SU-DHL-6 (cell line): Measurements from ENCODE around the gene LRBA.

Source experiments
- H2AFZ ChIP-seq: fragments of 200-600 bp; sonication (generic); 2 replicates; pipeline ENCODE4 v1.6.1; 2014; ENCODE audit warnings: low read depth, mild to moderate bottlenecking, moderate library complexity, mixed read lengths, antibody characterized with exemption, low read length; ENCODE audit not compliant: severe bottlenecking
- H3F3A ChIP-seq: fragments of 200-600 bp; shearing (Covaris generic); 2 replicates; pipeline ENCODE4 v1.6.0; 2016; ENCODE audit warnings: antibody characterized with exemption, mild to moderate bottlenecking; ENCODE audit not compliant: insufficient read depth
- H3K27ac ChIP-seq: fragments of 200-600 bp; sonication (generic); 2 replicates; pipeline ENCODE4 v1.5.1; 2016; ENCODE audit warnings: low read depth, mild to moderate bottlenecking, low read length, moderate library complexity, mixed read lengths
- H3K27me3 ChIP-seq: fragments of 200-600 bp; sonication (generic), shearing (Covaris generic); 2 replicates; pipeline ENCODE4 v1.6.0; 2014; ENCODE audit warnings: mild to moderate bottlenecking, low read length
- H3K36me3 ChIP-seq: fragments of 200-600 bp; sonication (generic); 2 replicates; pipeline ENCODE4 v1.6.1; 2014; ENCODE audit warnings: mild to moderate bottlenecking, low read length, mixed read lengths
- H3K4me2 ChIP-seq: fragments of 300-600, 200-600 bp; shearing (Covaris generic), sonication (generic); 2 replicates; pipeline ENCODE4 v1.6.0; 2014; ENCODE audit warnings: low read length, low read depth, mild to moderate bottlenecking; ENCODE audit not compliant: poor library complexity, severe bottlenecking
- H3K4me3 ChIP-seq: fragments of 200-600 bp; sonication (generic); 2 replicates; pipeline ENCODE4 v1.5.1; 2014; ENCODE audit warnings: antibody characterized with exemption, low read length, mild to moderate bottlenecking, mixed read lengths; ENCODE audit not compliant: insufficient read depth, poor library complexity, severe bottlenecking
- H3K79me2 ChIP-seq: fragments of 200-600 bp; sonication (generic); 2 replicates; pipeline ENCODE4 v1.6.1; 2014; ENCODE audit warnings: mild to moderate bottlenecking, low read length, moderate library complexity; ENCODE audit not compliant: insufficient read depth
- H3K9ac ChIP-seq: fragments of 200-600 bp; sonication (generic); 2 replicates; pipeline ENCODE4 v1.7.0; 2014; ENCODE audit warnings: mild to moderate bottlenecking, low read length
- H3K9me2 ChIP-seq: fragments of 200-600 bp; sonication (generic); replicated peaks from 2 replicates; pipeline ENCODE4 v1.6.1; 2014; ENCODE audit warnings: low read length; ENCODE audit not compliant: insufficient read depth
- H3K9me3 ChIP-seq: fragments of 200-600 bp; sonication (generic); 2 replicates; pipeline ENCODE4 v1.6.1; 2014; ENCODE audit warnings: low read length, mixed read lengths; ENCODE audit not compliant: insufficient read depth
- H4K20me1 ChIP-seq: fragments of 200-600 bp; sonication (generic); 2 replicates; pipeline ENCODE4 v1.6.1; 2014; ENCODE audit warnings: low read depth, mild to moderate bottlenecking, antibody characterized with exemption, low read length, moderate library complexity, mixed read lengths
- CTCF ChIP-seq: fragments of 200-600 bp; sonication (generic); IDR thresholded peaks from one replicate; pipeline ENCODE4 v1.5.1; 2017; ENCODE audit warnings: antibody characterized with exemption, mild to moderate bottlenecking, low read length, moderate library complexity; ENCODE audit not compliant: insufficient read depth, poor library complexity, severe bottlenecking
- EZH2phosphoT487 ChIP-seq: fragments of 200-600 bp; sonication (generic), shearing (Covaris generic); conservative IDR thresholded peaks from 2 replicates; pipeline ENCODE4 v1.6.1; 2018; ENCODE audit warnings: mild to moderate bottlenecking, antibody characterized with exemption, low read length, moderate library complexity, mixed read lengths

The LRBA gene

DNA sequence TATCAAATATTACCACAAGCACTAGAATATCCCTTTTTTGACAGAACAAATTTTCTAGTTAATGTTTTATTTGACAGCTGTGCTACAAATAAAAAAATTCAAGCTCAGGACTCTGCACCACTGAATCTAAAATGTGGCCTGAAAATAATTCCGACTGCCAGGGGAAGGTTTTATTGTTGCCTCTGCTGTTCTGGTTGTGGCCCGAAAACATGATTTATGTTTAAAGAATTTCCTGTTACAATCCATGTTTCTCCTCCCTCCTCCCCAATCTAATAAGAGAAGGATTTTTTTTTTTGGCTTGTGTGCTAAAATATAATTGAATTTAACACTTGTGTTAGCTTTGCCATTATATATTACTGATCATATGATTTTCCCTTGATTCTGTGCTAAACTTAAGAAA, 709.1 kb downstream of the LRBA start:
- Histone ChIP-seq H3K4me3 (no peak overlapping the region), H3K79me2 (no peaks in the 10 kb centered on the region), H3K9me3 (no peaks in the 10 kb centered on the region), H3K27me3 (no peaks in the 10 kb centered on the region), H3K36me3 (peaks cover 11% of the 10 kb centered on the region; the same call in 1 of the 2 replicates), H3F3A (no peaks in the 10 kb centered on the region), H2AFZ (no peak overlapping the region), H3K9ac (no peak overlapping the region), H4K20me1 (no peaks in the 10 kb centered on the region), H3K4me2 (no peak overlapping the region), H3K9me2 (no peaks in the 10 kb centered on the region), H3K27ac (no peak overlapping the region)
- TF ChIP-seq CTCF (no peak), EZH2phosphoT487 (no peak)

DNA sequence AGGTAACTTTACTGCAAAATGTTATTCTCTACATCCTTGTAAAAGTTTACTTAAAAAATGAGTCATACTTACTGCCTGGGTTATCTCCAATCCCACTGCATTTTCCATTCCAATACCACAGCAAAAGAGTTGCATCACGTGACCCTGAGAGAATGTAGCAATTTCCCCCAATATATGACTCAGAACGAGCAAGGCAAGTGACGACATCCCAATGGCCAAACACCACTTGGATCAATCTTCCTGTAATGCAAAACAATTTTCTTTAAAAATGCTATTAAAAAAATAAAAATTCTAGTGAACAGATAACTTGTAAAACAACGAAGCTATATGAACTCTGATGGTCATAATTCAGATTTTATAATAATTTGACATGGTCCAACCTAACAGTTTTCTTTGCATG, 712.5 kb downstream of the LRBA start:
- TF ChIP-seq EZH2phosphoT487 (no peak), CTCF (no peak)

GRCh38 chr4:150299816-150300215, 715.3 kb downstream of the LRBA start:
- H3K36me3 ChIP-seq: no peaks in the 10 kb centered on the region
- no peaks in the 10 kb centered on the region for H3K79me2 ChIP-seq
- no peaks in the 10 kb centered on the region for H3K27me3 ChIP-seq
- H3K9me3 ChIP-seq: no peaks in the 10 kb centered on the region
- TF ChIP-seq CTCF: no peak
- no peak for TF ChIP-seq EZH2phosphoT487
- H3K4me2 ChIP-seq: no peak overlapping the region
- H3K27ac ChIP-seq: no peak overlapping the region
- no peak overlapping the region for H3K4me3 ChIP-seq
- no peak overlapping the region for H3K9ac ChIP-seq
- no peaks in the 10 kb centered on the region for H3K9me2 ChIP-seq
- H2AFZ ChIP-seq: no peak overlapping the region
- H4K20me1 ChIP-seq: no peaks in the 10 kb centered on the region
- H3F3A ChIP-seq: no peaks in the 10 kb centered on the region

More for the DNA sequence above, 712.5 kb downstream of the LRBA start:
- H3F3A ChIP-seq: no peaks in the 10 kb centered on the region
- H3K36me3 ChIP-seq: no peaks in the 10 kb centered on the region
- H3K79me2 ChIP-seq: no peaks in the 10 kb centered on the region
- H2AFZ ChIP-seq: no peak overlapping the region
- no peak overlapping the region for H3K27ac ChIP-seq
- no peaks in the 10 kb centered on the region for H3K27me3 ChIP-seq
- H4K20me1 ChIP-seq: no peaks in the 10 kb centered on the region
- no peaks in the 10 kb centered on the region for H3K9me3 ChIP-seq
- H3K4me2 ChIP-seq: no peak overlapping the region
- no peak overlapping the region for H3K9ac ChIP-seq
- no peak overlapping the region for H3K4me3 ChIP-seq
- no peaks in the 10 kb centered on the region for H3K9me2 ChIP-seq
